ENCODE measurements around the gene GC.
"Not testable (repeated sequence)": the region's sequence is repeated elsewhere in the genome, so short reads cannot be mapped to it uniquely, and the experiment has no call there.

GC gene

DNA sequence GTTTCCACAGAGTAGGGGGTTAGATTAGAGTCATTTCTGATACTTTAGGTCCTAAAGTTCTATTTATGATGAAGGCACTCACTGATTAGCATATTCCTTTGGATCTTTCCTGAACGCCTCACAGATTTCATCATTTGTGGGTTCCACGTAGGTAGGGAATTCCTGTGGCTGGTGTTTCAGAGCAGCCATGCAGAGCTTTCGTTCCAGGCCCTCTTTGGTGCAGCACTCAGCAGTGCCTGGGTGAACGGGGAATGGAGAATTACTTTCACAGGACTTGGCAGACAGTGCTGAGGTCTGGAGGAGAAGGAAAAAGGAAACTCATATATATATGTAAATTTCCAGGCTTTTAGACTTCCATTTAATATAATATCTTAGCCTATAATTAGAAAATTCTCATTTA, 18.5 kb downstream of the GC start:
- DNase-seq: no peak

DNA sequence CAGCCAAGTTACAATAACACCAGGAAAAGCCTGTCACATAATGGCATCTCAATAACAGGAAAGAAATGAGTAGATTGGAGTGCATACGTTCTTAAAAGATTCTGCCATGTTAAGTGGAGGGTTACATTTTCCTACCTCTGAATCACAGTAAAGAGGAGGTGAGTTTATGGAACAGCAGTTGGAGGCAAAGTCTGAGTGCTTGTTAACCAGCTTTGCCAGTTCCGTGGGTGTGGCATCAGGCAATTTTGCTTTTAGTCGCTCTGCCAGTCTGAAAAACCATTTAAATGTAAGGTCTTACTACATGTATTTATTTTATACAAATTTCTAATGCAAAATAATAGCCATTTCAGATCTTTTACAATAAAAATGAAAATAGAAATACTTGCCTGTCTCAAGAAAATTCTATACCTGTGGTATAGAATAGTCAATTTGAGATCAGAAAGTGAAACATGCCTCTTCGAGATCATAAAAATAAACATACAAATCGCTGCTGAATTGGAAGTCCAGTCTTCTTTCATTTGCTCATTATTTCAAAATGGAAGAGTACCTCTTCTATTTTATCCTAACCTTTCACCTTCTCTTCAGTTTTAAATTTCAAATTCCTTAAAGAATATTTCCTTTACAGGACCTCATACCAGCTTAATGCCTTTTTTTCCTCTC, 31.4 kb downstream of the GC start:
- DNase-seq: no peak

DNA sequence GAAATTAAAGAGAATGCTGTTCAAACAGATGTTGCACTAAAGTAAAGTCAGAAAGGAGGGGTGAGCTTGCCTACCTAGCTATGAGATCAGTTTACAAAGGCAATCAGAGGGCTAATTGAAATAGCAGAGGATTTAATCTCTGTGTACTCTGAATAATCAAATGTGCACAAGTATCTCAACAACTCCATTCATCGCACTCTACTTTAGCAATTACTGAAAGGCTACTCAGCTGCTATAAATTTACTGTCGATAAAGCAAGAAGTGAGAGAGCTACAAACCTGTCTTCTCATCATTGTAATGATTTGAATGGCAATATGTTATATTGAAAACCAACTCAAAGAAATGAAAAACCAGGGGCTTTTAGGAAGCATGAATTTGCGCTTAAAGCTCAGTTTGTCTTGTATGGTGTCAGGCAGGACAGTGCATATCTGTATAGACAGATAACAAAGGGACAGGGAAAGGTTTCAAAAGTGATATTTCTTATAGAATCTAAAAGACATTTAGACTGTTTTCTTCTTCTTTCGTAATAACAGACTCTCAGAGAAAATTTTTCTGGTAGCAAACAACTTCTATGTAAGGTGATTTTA, 34.8 kb downstream of the GC start:
- DNase-seq: peak; percentile 64

DNA sequence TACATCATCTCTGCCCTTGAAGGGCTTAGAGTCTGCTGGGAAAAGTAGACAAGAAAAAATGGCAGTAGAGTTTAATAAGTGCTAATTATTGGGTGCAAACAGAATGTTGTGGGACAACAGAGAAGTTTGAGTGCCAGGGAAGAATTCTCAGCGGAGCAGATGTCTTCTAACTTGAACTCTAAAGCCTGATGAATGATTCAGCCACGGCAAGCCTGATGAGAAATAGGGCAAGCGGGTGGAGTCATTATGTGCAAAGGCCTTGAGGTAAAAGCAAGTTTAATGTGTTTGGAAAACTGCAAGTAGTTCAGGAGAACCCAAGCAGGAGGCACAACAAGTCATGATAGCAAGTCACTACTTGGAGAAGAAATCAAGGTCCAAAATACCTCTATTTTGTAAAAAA, 37.5 kb downstream of the GC start:
- DNase-seq: no peak

DNA sequence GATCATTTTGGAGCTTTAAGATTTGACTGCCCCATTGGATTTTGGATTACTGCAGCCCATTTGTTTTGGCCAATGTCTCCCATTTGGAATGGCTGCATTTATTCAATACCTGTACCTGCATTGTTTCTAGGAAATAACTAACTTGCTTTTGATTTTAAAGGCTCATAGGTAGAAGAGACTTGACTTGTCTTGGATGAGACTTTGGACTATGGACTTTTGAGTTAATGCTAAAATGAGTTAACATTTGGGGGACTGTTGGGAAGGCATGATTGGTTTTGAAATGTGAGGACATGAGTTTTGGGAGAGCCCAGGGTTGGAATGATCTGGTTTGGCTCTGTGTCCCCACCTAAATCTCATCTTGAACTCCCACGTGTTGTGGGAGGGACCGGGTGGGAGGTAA, 45.1 kb downstream of the GC start:
- DNase-seq: not testable (repeated sequence)

DNA sequence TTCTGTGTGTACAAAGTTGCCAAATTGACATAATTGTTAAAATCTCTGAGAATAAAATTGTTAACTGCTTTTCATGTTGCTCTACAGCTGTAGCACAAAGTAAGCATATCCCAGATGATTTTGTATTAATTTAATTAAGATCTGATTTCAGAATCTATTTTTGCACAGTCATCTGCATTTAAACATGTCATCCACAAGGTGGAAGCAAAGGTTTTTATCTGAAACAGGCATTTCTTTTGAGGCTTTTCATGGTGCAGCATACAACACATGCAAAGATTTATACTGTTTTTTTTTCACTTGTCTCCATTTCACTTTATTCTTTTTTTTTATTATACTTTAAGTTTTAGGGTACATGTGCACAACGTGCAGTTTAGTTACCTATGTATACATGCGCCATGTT, 51.2 kb downstream of the GC start:
- DNase-seq: peak; percentile 55

DNA sequence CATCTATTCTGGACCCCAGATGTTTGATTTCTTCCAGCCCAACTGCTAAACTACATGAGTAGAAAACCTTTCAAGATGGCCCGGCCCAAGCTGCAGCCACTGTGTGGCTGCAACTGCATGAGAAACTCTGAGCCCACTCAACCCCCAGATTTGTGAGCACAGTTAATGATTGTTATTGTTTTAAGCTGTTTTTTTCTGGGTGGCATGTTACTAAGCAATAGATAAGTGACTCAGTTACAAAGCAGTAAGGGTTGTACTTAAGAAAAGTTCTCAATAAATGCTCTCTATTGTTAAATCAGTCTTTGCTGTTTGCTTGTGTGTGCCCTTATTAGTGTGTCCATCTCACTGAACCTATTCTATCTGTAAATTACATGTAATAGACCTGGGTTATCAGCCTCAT, 51.8 kb downstream of the GC start:
- no peak for DNase-seq

DNA sequence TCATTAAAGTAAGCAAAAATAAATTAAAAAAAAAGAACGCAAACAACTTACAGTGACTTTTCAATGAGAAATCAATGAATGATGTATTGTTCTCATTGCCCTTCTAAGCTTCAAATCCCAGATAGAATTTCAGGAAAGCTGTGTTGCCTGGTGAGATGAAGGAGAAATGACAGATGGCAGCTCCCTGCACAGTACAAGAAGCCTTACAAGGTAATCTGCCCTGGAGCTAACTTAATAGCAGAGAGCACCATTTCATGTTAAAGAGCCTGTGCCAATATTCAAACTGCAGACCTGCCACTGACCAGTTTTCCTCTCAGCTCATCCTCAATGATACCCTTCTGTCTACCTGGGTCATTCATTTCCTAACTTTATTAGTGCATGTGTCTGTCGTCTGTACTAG, 54.0 kb downstream of the GC start:
- DNase-seq: no peak

DNA sequence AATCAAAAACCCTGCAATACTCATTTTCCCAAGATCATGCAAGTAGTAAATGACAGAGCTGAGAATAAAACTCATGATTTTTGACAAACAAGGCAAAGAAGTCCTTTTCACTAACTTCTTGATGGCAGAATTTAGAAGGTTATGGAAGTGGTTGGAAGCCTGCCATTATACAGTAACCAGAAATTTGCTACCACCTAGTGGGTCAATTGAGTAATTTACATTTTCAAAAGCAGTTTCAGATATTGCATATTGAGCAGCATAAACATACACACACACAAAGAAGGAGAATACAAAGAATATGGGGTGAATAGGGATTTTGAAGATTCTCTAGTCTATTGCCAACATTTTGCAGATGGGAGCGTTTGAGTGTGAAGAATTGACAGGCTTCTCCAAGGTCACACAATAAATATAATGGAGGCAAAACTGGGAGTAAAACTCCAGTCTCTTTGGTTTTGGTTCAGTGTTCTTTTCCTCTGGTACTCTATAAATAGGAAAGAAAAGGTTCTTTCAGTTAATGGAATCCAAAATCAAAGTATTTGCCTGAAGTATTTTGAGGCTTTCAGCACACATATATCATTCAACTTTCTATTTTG, 70.2 kb downstream of the GC start:
- peak; percentile 62 for DNase-seq

DNA sequence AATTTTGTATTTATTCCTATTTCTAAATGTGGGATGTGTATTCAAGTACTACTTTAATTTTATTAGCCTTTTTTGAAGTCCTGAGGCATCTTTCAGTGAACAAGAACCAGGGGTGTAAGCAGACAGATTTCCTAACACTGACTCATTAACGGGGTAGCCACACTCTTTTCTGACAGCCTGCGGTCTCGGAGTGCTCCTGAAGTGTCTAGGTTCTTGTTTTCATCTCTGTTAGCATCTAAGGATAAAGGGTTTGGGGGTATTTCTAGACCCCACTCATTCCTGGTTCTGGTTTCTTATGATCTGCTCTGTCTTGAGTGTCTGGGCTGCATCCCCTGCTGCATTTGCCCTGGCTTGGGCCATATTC, 71.9 kb downstream of the GC start:
- peak; percentile 8 for DNase-seq

DNA sequence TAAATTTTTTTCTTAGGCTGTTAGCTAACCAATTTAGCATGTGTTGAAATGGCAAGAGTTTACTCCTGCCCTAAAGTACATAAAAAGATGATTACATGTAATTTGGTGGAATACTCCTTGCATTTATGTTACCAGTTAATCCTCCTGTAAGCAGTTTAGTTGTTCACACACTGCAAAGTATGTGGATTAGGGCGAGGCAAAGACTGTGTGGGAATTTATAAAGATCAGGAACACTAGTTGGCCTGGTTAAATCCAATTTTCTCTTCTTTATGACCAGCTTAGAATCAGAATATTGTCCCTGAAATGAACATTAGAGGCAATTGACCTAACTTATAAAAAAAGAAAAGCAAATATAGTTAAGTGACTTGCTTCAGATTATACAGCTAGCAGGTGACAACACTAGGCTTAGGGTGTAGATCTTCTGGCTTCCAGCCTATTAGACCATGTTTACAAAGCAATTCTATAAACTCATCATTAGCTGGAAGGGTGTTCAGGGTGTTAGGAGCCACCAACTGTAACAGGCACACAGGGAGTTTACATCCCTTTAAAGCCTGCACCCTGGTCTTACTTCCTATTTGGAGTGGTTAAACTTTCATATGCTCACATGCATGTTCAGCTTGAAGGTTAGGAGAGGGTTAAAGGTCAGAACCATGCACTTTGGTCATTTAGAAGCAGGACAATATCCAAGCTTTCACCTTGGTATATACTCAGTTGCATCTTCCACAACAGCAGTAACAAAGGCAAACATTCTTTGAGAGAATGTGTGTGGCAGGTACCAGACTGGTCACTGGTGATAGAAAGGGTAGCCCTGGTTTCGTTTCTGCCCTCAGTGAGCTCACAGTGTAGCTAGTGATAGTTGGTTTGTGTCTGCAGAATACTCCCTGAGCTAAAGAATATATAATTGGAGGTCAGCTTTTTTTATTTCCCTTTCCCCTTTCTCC, 72.6 kb downstream of the GC start:
- DNase-seq: peak; percentile 88

DNA sequence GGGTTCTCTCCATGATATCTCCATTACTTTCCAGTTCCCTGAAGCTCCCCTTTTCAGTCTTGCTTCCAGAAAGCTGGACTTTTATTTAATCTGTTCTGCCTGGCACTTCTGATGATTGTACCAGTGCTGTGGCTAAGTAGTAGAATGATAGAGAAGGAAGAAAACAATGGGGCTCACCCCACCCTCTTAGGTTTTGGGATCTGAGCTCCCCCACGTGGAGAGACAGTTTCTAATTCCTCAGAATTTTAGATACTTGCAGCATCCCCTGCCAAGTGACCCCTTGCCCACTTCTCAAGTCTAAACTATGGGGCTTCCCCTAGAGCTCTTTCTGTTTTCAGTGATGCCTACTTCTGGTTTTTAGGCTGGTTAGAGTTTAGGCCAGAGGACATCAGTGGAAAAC, 73.9 kb downstream of the GC start:
- DNase-seq: no peak

DNA sequence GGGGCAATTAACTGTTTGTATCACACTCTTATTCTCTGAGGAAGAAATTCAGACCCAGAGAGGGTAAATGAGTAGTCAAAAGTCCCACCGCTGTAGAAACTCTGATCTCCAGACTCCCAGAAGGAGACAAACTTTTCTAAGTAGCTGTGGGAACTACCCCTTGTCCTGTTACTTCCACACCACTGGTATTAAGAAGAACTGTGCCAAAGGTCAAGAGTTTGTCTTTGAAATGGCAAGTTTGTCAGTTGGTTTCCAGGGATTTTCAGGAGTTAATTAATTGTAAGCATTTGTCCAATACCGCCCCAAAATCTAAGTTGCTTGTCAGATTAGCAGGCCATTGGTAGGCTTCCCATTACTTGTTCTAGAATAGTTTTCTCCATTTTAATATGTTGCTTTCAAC, 85.7 kb downstream of the GC start:
- DNase-seq: no peak

DNA sequence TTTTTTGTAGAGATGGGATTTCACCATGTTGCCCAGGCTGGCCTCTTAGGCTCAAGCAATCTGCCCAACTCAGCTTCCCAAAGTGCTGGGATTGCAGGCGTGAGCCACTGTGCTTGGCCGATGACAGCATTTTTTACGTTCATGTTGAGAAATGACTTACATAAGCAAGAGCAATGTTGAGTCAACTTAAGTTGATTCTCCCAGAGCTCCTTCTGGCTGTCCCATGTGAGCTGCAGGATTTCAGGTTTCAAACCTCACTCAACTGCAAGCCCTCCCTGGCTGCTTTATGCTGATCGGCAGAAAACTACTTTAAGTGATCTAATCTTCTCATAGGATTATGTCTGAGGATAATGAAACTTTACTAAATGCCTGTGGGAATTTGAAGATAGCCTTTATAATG, 86.8 kb downstream of the GC start:
- DNase-seq: no peak

DNA sequence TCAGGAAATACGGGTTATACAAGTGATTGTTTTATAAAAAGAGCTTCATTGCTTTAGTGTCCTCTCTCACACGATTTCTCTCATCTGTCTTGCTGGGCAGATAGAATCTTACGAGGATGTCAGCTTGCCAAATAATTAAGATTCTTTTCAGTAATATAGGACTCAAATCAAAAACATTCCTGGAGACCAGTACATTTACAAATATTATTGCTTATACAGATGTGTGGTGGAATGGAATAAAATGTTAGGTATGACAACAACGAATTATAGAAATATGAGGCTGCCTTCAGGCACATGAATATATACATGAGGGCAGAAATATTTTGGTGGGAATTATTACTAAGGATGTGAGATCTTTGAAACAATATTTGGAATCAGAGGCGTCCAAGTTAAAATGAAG, 88.9 kb downstream of the GC start:
- no peak for DNase-seq

DNA sequence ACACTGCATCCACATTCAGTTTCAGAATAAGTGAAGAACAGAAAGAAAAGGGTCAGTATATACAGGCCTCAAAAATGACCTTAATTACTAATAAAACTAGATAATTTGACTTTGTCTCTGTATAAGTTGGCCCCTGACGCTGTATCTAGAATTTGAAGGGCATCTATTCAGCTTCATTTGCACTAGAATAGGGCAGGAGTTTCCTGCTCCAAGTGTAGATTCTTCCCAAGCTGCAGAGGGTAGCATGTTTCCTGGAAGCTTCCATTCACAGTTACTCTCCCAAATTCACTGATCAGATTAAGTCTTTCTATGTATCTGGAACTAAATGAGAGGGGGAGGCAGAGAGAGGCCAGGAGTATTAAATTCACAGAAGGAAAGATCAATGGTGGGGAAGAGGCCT, 90.9 kb downstream of the GC start:
- DNase-seq: no peak

DNA sequence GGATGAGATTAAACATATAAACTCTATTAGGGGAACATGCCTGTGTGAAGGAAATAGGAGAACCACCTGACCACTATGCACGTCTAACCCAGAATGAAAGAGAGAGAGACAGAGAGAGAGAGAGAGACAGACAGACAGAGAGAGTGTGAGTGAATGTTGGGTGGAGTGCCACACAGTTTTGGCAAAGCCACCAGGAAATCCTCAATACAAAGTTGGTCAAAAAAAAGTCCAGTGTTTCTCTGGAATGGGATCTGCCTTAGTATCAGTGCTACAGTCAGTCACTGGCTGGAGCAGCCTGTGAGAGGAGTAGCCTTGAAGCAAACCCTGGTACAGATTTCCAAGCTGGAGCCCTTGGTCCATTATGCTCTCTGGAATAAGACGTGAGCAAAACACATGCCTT, 91.7 kb downstream of the GC start:
- no peak for DNase-seq

All from NCI-H510A treated with DMSO at 0.1 percent for 48 hours (cell line).